ENCODE measurements around the gene CALML5.

- no peak for TF ChIP-seq CTCF (tag by site-specific recombination; IDR thresholded peaks at IDR 0.05)
- no peak for TF ChIP-seq ZNF274 (IDR thresholded peaks at IDR 0.05; ENCODE audit: low read length)
- no peak for TF ChIP-seq ZNF274 (tag by site-specific recombination; IDR thresholded peaks at IDR 0.05; ENCODE audit: borderline replicate concordance)
- no peak for TF ChIP-seq ZXDB (tag by site-specific recombination; IDR thresholded peaks at IDR 0.05)
Observed at GRCh38 chr10:5480162-5480941, 19.0 kb downstream of the CALML5 start.
